ENCODE results near the gene ALPG.
"Not testable (repeated sequence)": the region's sequence is repeated elsewhere in the genome, so short reads cannot be mapped to it uniquely, and the experiment has no call there.

Gene ALPG

GRCh38 chr2:232420463-232421188, 14.0 kb downstream of the ALPG start:
- DNase-seq, result peak in 1 of 3 donors; percentile 8

GRCh38 chr2:232421189-232421785, 14.6 kb downstream of the ALPG start:
- DNase-seq, result no peak

GRCh38 chr2:232422051-232422450, 15.4 kb downstream of the ALPG start:
- no peak for DNase-seq

GRCh38 chr2:232422996-232423395, 16.4 kb downstream of the ALPG start:
- DNase-seq, result not testable (repeated sequence)

- DNase-seq, result not testable (repeated sequence)
Observed at GRCh38 chr2:232423407-232423806, 16.8 kb downstream of the ALPG start.

GRCh38 chr2:232431705-232432590, 25.3 kb downstream of the ALPG start:
- DNase-seq, result no peak

- peak in 1 of 3 donors; percentile 42 for DNase-seq
Observed at GRCh38 chr2:232432598-232433184, 26.0 kb downstream of the ALPG start.

GRCh38 chr2:232433622-232434021, 27.0 kb downstream of the ALPG start:
- not testable (repeated sequence) for DNase-seq

GRCh38 chr2:232434091-232434490, 27.4 kb downstream of the ALPG start:
- no peak for DNase-seq

GRCh38 chr2:232434563-232435374, 28.1 kb downstream of the ALPG start:
- DNase-seq, result no peak

GRCh38 chr2:232435375-232435648, 28.7 kb downstream of the ALPG start:
- no peak for DNase-seq

GRCh38 chr2:232435805-232436204, 29.2 kb downstream of the ALPG start:
- DNase-seq, result no peak

- DNase-seq, result no peak
Observed at GRCh38 chr2:232436381-232437194, 29.9 kb downstream of the ALPG start.

GRCh38 chr2:232437195-232437571, 30.5 kb downstream of the ALPG start:
- no peak for DNase-seq

- DNase-seq, result no peak
Observed at GRCh38 chr2:232438091-232438490, 31.4 kb downstream of the ALPG start.

GRCh38 chr2:232438951-232439757, 32.5 kb downstream of the ALPG start:
- peak; percentile 33 to 51 (median 44) for DNase-seq

- DNase-seq, result no peak
Observed at GRCh38 chr2:232439758-232440135, 33.1 kb downstream of the ALPG start.

- peak; percentile 84 to 88 (median 87) for DNase-seq
Observed at GRCh38 chr2:232440220-232441018, 33.8 kb downstream of the ALPG start.

GRCh38 chr2:232441147-232441651, 34.6 kb downstream of the ALPG start:
- DNase-seq, result no peak

GRCh38 chr2:232441922-232442321, 35.3 kb downstream of the ALPG start:
- not testable (repeated sequence) for DNase-seq
